Brain microvascular endothelial cell (primary cell): ENCODE measurements around the gene PEX11B.

Experiments
- DNase-seq: peaks from one replicate; pipeline ENCODE4 v3.0.0-alpha.2; 2020
- H3K27ac ChIP-seq: fragments of 250-450 bp; sonication (Bioruptor Pico); 2 replicates; pipeline ENCODE4 v1.5.1; 2020; ENCODE audit warnings: mild to moderate bottlenecking, moderate library complexity
- H3K27me3 ChIP-seq: fragments of 250-450 bp; sonication (Bioruptor Pico); replicated peaks from 2 replicates; pipeline ENCODE4 v1.5.1; 2020; ENCODE audit warnings: mild to moderate bottlenecking
- H3K36me3 ChIP-seq: fragments of 250-450 bp; sonication (Bioruptor Pico); replicated peaks from 2 replicates; pipeline ENCODE4 v1.5.1; 2020; ENCODE audit warnings: mild to moderate bottlenecking
- H3K4me3 ChIP-seq: 2 replicates; pipeline ENCODE4 v1.5.1; 2011; ENCODE audit warnings: low read depth, mild to moderate bottlenecking, control low read depth, low read length, moderate library complexity
- CTCF ChIP-seq: IDR thresholded peaks from 2 replicates; pipeline ENCODE4 v1.5.1; 2011; ENCODE audit warnings: low read depth, mild to moderate bottlenecking, moderate library complexity, low read length, control low read depth, inconsistent platforms; ENCODE audit errors: missing control alignments
- in situ Hi-C: cut with HindIII; loops from 2 replicates; pipeline ENCODE4 v1.10.0; 2017; ENCODE audit warnings: low sequenced_read_pairs, low pct_ligation_motif_present

The PEX11B gene

DNA sequence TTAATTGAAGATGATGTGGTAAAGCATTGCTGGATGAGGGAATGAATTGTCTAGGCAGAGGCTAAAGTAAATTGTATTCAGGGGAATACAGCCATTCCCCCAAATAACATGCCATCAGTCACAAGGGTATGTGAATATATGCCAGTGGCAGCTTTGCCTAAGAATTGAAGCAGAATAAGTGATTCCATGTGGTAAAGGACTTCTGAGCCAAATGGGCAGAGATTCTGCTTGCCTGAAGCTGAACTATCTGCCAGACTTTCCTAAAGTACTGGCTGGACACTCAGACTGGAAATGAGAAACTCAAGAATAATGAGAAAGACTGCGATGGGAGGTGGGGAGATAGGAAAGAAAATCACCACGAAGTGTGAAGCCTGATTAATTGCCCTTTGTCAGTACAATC, 36.9 kb upstream of the PEX11B start:
- H3K27ac ChIP-seq, result no peak overlapping the region
- no peaks in the 10 kb centered on the region for H3K36me3 ChIP-seq
- in situ Hi-C loops, result no loop called here
- no peak overlapping the region for H3K4me3 ChIP-seq
- no peak for TF ChIP-seq CTCF
- DNase-seq, result no peak
- H3K27me3 ChIP-seq, result no peaks in the 10 kb centered on the region

DNA sequence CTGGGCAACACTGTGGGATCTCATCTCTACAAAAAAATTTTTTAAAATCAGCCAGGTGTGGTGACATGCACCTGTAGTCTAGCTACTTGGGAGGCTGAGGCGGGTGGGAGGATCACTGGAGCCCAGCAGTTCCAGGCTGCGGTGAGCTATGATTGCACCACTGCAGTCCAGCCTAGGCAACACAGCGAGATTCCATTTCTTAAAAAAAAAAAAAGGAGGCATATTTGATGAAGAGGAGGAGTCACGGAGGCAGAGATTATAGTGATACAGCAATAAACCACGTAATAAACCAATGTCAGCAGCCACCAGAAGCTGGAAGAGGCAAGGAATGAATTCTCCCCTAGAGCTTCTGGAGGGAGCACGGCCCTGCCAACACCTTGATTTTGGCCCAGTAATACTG, 35.3 kb upstream of the PEX11B start:
- no peak for DNase-seq
- Histone ChIP-seq H3K4me3 (no peak overlapping the region), H3K27me3 (no peaks in the 10 kb centered on the region), H3K27ac (no peak overlapping the region), H3K36me3 (no peaks in the 10 kb centered on the region)
- in situ Hi-C loops, result no loop called here
- TF ChIP-seq CTCF, result no peak

- no peak overlapping the region for H3K4me3 ChIP-seq
- in situ Hi-C loops, result no loop called here
- TF ChIP-seq CTCF, result no peak
These were observed 34.4 kb upstream of the PEX11B start for GRCh38 chr1:145952903-145953302.

GRCh38 chr1:145951526-145951925, 33.0 kb upstream of the PEX11B start:
- no peak for TF ChIP-seq CTCF
- H3K4me3 ChIP-seq, result no peak overlapping the region
- H3K27me3 ChIP-seq, result no peaks in the 10 kb centered on the region
- H3K27ac ChIP-seq, result no peak overlapping the region
- H3K36me3 ChIP-seq, result no peaks in the 10 kb centered on the region
- DNase-seq, result no peak
- in situ Hi-C loops, result no loop called here

More at GRCh38 chr1:145952903-145953302, 34.4 kb upstream of the PEX11B start:
- Histone ChIP-seq H3K27me3 (no peaks in the 10 kb centered on the region), H3K36me3 (no peaks in the 10 kb centered on the region), H3K27ac (no peak overlapping the region)
- DNase-seq, result no peak

- DNase-seq, result no peak
- TF ChIP-seq CTCF, result no peak
- peaks cover 2% of the 10 kb centered on the region for H3K36me3 ChIP-seq
- no peak overlapping the region for H3K27ac ChIP-seq
- in situ Hi-C loops, result no loop called here
- no peak overlapping the region for H3K4me3 ChIP-seq
- H3K27me3 ChIP-seq, result no peaks in the 10 kb centered on the region
These were observed 30.7 kb upstream of the PEX11B start for GRCh38 chr1:145949219-145949618.

- H3K27ac ChIP-seq, result no peak overlapping the region
- no peaks in the 10 kb centered on the region for H3K27me3 ChIP-seq
- peaks cover 6% of the 10 kb centered on the region for H3K36me3 ChIP-seq
- in situ Hi-C loops, result no loop called here
- no peak for DNase-seq
- TF ChIP-seq CTCF, result no peak
- H3K4me3 ChIP-seq, result no peak overlapping the region
These were observed 29.0 kb upstream of the PEX11B start for GRCh38 chr1:145947551-145947950.
